Neural progenitor cell (in vitro differentiated cells): ENCODE results near the gene RYR3. TPM values are rescaled to one million over a fixed set of nuclear protein-coding genes. Genes with fewer than 3 reads are reported as not detected.

Experiments used
- DNase-seq: peaks from one replicate; pipeline ENCODE4 v3.0.0-alpha.2; 2016; ENCODE audit warnings: low spot score
- H2AFZ ChIP-seq: fragments of 200-600 bp; sonication (generic); replicated peaks from 2 replicates; pipeline ENCODE4 v1.6.1; 2016; ENCODE audit warnings: antibody characterized with exemption
- H3F3A ChIP-seq: fragments of 200-600 bp; sonication (generic); 2 replicates; pipeline ENCODE4 v1.6.1; 2016; ENCODE audit warnings: antibody characterized with exemption, low read depth
- H3K27ac ChIP-seq: fragments of 200-600 bp; sonication (generic); 2 replicates; pipeline ENCODE4 v1.5.1; 2016; ENCODE audit warnings: mild to moderate bottlenecking
- H3K27me3 ChIP-seq: fragments of 200-600 bp; sonication (generic); 2 replicates; pipeline ENCODE4 v1.6.1; 2016; ENCODE audit warnings: mild to moderate bottlenecking, moderate library complexity
- H3K36me3 ChIP-seq: fragments of 200-600 bp; sonication (generic); 2 replicates; pipeline ENCODE4 v1.5.1; 2016
- H3K4me1 ChIP-seq: fragments of 200-600 bp; sonication (generic); 2 replicates; pipeline ENCODE4 v1.6.1; 2016; ENCODE audit warnings: mixed run types
- H3K4me2 ChIP-seq: fragments of 200-600 bp; sonication (generic); 2 replicates; pipeline ENCODE4 v1.6.1; 2016
- H3K4me3 ChIP-seq: fragments of 200-600 bp; sonication (generic); 2 replicates; pipeline ENCODE4 v1.5.1; 2016
- H3K79me2 ChIP-seq: fragments of 200-600 bp; sonication (generic); 2 replicates; pipeline ENCODE4 v1.6.1; 2016; ENCODE audit warnings: low read depth
- H3K9ac ChIP-seq: fragments of 200-600 bp; sonication (generic); 2 replicates; pipeline ENCODE4 v1.6.1; 2016
- H3K9me3 ChIP-seq: fragments of 200-600 bp; sonication (generic); 2 replicates; pipeline ENCODE4 v1.5.1; 2016; ENCODE audit warnings: low read depth
- H4K20me1 ChIP-seq: fragments of 200-600 bp; sonication (generic); 2 replicates; pipeline ENCODE4 v1.6.1; 2016; ENCODE audit warnings: low read depth
- H3K27ac Mint-ChIP-seq: 3 replicates; pipeline ENCODE4 v1.8.0; 2021; ENCODE audit warnings: mixed read lengths
- H3K27me3 Mint-ChIP-seq: 2 replicates; pipeline ENCODE4 v1.8.0; 2022; ENCODE audit warnings: low read depth, mild to moderate bottlenecking, inconsistent platforms, moderate library complexity, mixed read lengths; ENCODE audit not compliant: insufficient read depth
- H3K36me3 Mint-ChIP-seq: 3 replicates; pipeline ENCODE4 v1.8.0; 2021; ENCODE audit warnings: mixed read lengths
- H3K4me1 Mint-ChIP-seq: 3 replicates; pipeline ENCODE4 v1.8.0; 2021; ENCODE audit warnings: mixed read lengths
- H3K4me3 Mint-ChIP-seq: 3 replicates; pipeline ENCODE4 v1.8.0; 2021; ENCODE audit warnings: mild to moderate bottlenecking, moderate library complexity, mixed read lengths
- H3K9me3 Mint-ChIP-seq: 3 replicates; pipeline ENCODE4 v1.8.0; 2020; ENCODE audit warnings: mixed read lengths
- CTCF ChIP-seq: fragments of 200-600 bp; sonication (generic); IDR thresholded peaks from 2 replicates; pipeline ENCODE4 v1.5.1; 2017; ENCODE audit warnings: antibody characterized with exemption, mild to moderate bottlenecking
- EZH2 ChIP-seq: fragments of 200-600 bp; sonication (generic); IDR thresholded peaks from 2 replicates; pipeline ENCODE4 v1.6.1; 2017; ENCODE audit warnings: antibody characterized with exemption, mild to moderate bottlenecking, moderate library complexity
- EZH2phosphoT487 ChIP-seq: fragments of 200-600 bp; sonication (generic); IDR thresholded peaks from 2 replicates; pipeline ENCODE4 v1.6.1; 2017; ENCODE audit warnings: antibody characterized with exemption
- total RNA-seq: library from RNA; depleted of rRNA; stranded (reverse); fragments of >200 nt; gene quantifications from 2 replicates; pipeline ENCODE4 v1.2.3, GENCODE V29; 2015; ENCODE audit warnings: low replicate concordance

Gene RYR3
- total RNA-seq, 1 donor from 2014 or later, result 2.1 TPM

DNA sequence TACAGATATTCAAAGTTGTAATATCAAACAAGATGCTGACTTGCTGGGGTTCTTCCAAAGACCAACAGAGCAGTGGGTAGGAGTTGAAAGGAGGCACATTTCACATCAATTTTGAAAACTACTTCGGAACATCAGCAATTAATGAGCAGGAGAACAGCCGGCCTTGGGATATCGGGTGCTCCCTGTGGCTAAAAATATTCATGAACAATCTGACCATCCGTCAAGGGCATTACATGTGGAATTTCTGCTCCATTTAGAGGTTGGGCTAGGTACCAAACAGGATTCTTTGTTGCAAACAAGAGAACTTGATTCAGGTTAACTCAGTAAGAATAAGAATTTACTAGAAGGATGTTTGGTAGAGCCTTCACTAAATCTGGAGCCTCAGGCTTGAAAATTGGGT is 223.9 kb downstream of the RYR3 start:
- Mint-ChIP-seq H3K4me1 (no peaks in the 10 kb centered on the region), H3K27ac (no peak overlapping the region), H3K36me3 (no peaks in the 10 kb centered on the region), H3K27me3 (no peaks in the 10 kb centered on the region), H3K9me3 (no peaks in the 10 kb centered on the region), H3K4me3 (no peak overlapping the region)
- H3K79me2 ChIP-seq, result no peaks in the 10 kb centered on the region
- no peaks in the 10 kb centered on the region for H4K20me1 ChIP-seq
- no peaks in the 10 kb centered on the region for H3K36me3 ChIP-seq
- no peaks in the 10 kb centered on the region for H3K27me3 ChIP-seq
- no peak for DNase-seq
- H3K4me3 ChIP-seq, result no peak overlapping the region
- no peak for TF ChIP-seq CTCF
- no peak for TF ChIP-seq EZH2
- no peak for TF ChIP-seq EZH2phosphoT487
- H3K9ac ChIP-seq, result no peak overlapping the region
- H3K9me3 ChIP-seq, result no peaks in the 10 kb centered on the region
- H3K27ac ChIP-seq, result no peak overlapping the region
- H3K4me2 ChIP-seq, result no peak overlapping the region
- no peaks in the 10 kb centered on the region for H3F3A ChIP-seq
- no peak overlapping the region for H2AFZ ChIP-seq
- H3K4me1 ChIP-seq, result peaks cover 9% of the 10 kb centered on the region

- no peaks in the 10 kb centered on the region for H3K9me3 Mint-ChIP-seq
- Histone ChIP-seq H3K4me2 (no peak overlapping the region), H3K9ac (no peak overlapping the region), H3K36me3 (no peaks in the 10 kb centered on the region), H3K27ac (no peak overlapping the region), H3K79me2 (no peaks in the 10 kb centered on the region), H3F3A (no peaks in the 10 kb centered on the region), H3K4me1 (peaks cover 9% of the 10 kb centered on the region), H3K4me3 (no peak overlapping the region), H4K20me1 (no peaks in the 10 kb centered on the region), H3K9me3 (no peaks in the 10 kb centered on the region), H2AFZ (no peak overlapping the region), H3K27me3 (no peaks in the 10 kb centered on the region)
- no peak overlapping the region for H3K4me3 Mint-ChIP-seq
- no peaks in the 10 kb centered on the region for H3K36me3 Mint-ChIP-seq
- H3K4me1 Mint-ChIP-seq, result no peaks in the 10 kb centered on the region
- no peaks in the 10 kb centered on the region for H3K27me3 Mint-ChIP-seq
- H3K27ac Mint-ChIP-seq, result no peak overlapping the region
- no peak for TF ChIP-seq CTCF
- TF ChIP-seq EZH2phosphoT487, result no peak
- no peak for TF ChIP-seq EZH2
- no peak for DNase-seq
Observed at GRCh38 chr15:33535135-33535534, 224.4 kb downstream of the RYR3 start.

DNA sequence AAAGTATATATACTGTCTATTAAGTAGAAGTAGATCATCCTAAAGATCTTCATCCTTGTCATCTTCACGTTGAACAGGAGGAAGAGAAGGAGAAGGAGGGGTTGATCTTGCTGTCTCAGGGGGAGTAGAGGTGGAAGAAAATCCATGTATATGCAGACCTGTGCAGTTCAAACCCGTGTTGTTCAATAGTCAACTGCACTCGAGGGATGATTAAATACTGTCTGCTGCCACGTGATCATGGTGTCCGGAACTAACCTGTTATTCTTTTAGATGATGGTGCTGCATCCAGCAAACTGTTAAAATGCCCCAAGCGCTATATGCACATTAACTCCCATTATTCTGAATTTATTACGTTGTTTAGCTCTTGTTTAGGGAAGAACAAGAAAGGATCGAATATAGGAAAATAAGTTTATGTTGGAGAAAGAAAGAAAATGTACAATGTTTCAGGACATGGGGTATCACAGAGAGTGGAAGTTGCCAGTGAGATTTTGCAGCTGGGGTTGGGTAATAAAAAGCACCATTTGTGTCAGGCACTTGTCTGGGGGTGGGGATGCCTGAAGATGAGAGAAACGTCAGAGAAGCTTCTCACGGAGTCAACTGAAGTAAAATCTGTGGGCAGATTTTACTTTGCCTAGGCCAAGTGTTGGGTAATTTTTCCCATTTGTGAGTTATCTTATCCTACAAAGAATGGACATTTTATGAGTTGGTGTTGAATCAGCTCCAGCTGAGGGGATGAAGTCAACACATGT is 229.2 kb downstream of the RYR3 start:
- TF ChIP-seq EZH2 (no peak), CTCF (no peak), EZH2phosphoT487 (no peak)
- no peak for DNase-seq
- no peaks in the 10 kb centered on the region for H3K4me1 Mint-ChIP-seq

More for the DNA sequence above, 229.2 kb downstream of the RYR3 start:
- peaks cover 19% of the 10 kb centered on the region for H3K4me1 ChIP-seq
- no peaks in the 10 kb centered on the region for H3K27me3 ChIP-seq
- no peak overlapping the region for H3K9ac ChIP-seq
- Mint-ChIP-seq H3K27me3 (no peaks in the 10 kb centered on the region), H3K27ac (no peak overlapping the region), H3K4me3 (no peak overlapping the region), H3K9me3 (no peaks in the 10 kb centered on the region), H3K36me3 (no peaks in the 10 kb centered on the region)
- no peaks in the 10 kb centered on the region for H3F3A ChIP-seq
- no peaks in the 10 kb centered on the region for H3K36me3 ChIP-seq
- no peak overlapping the region for H2AFZ ChIP-seq
- no peaks in the 10 kb centered on the region for H4K20me1 ChIP-seq
- H3K4me3 ChIP-seq, result no peak overlapping the region
- H3K4me2 ChIP-seq, result no peak overlapping the region
- no peaks in the 10 kb centered on the region for H3K79me2 ChIP-seq
- no peak overlapping the region for H3K27ac ChIP-seq
- no peaks in the 10 kb centered on the region for H3K9me3 ChIP-seq
